ENCODE data around the gene TULP4.

GRCh38 chr6:158377860-158378259 lies 65.6 kb downstream of the TULP4 start:
- TF ChIP-seq, protein P1, sequence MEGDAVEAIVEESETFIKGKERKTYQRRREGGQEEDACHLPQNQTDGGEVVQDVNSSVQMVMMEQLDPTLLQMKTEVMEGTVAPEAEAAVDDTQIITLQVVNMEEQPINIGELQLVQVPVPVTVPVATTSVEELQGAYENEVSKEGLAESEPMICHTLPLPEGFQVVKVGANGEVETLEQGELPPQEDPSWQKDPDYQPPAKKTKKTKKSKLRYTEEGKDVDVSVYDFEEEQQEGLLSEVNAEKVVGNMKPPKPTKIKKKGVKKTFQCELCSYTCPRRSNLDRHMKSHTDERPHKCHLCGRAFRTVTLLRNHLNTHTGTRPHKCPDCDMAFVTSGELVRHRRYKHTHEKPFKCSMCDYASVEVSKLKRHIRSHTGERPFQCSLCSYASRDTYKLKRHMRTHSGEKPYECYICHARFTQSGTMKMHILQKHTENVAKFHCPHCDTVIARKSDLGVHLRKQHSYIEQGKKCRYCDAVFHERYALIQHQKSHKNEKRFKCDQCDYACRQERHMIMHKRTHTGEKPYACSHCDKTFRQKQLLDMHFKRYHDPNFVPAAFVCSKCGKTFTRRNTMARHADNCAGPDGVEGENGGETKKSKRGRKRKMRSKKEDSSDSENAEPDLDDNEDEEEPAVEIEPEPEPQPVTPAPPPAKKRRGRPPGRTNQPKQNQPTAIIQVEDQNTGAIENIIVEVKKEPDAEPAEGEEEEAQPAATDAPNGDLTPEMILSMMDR (IDR thresholded peaks at IDR 0.05), result no peak
- TF ChIP-seq ZFX (IDR thresholded peaks at IDR 0.05; ENCODE audit: borderline replicate concordance), result no peak
